SK-N-SH treated with all-trans-retinoic acid at 6 μM for 48 hours (cell line): Measurements from ENCODE around the gene IFNGR1.

ENCODE experiments used
- ARNTL ChIP-seq: fragments of 450-650 bp; formaldehyde crosslinking; IDR thresholded peaks from 2 replicates; pipeline ENCODE4 v1.5.0; 2020; ENCODE audit warnings: low read depth, mild to moderate bottlenecking, moderate library complexity, borderline replicate concordance
- BACH2 ChIP-seq: fragments of 250-450 bp; sonication (Bioruptor Pico); IDR thresholded peaks from 2 replicates; pipeline ENCODE4 v1.9.0; 2021; ENCODE audit warnings: mild to moderate bottlenecking, borderline replicate concordance
- CSRNP3 ChIP-seq: fragments of 250-450 bp; sonication (Bioruptor Pico); IDR thresholded peaks from 2 replicates; pipeline ENCODE4 v1.5.1; 2021; ENCODE audit warnings: mild to moderate bottlenecking, moderate library complexity
- PATZ1 ChIP-seq: fragments of 250-450 bp; sonication (Bioruptor Pico); IDR thresholded peaks from 2 replicates; pipeline ENCODE4 v1.8.0; 2020; ENCODE audit warnings: mild to moderate bottlenecking, moderate library complexity, borderline replicate concordance
- SNAI2 ChIP-seq: fragments of 250-450 bp; sonication (Bioruptor Pico); IDR thresholded peaks from 2 replicates; pipeline ENCODE4 v1.5.0; 2020; ENCODE audit warnings: mild to moderate bottlenecking, moderate library complexity
- TOX ChIP-seq: fragments of 250-450 bp; sonication (Bioruptor Pico); IDR thresholded peaks from 2 replicates; pipeline ENCODE4 v1.8.0; 2021; ENCODE audit warnings: mild to moderate bottlenecking, moderate library complexity, borderline replicate concordance
- ZFP3 ChIP-seq: fragments of 250-450 bp; sonication (Bioruptor Pico); IDR thresholded peaks from 2 replicates; pipeline ENCODE4 v1.5.0; 2020; ENCODE audit warnings: mild to moderate bottlenecking, moderate library complexity
- ZNF70 ChIP-seq: fragments of 450-650 bp; formaldehyde crosslinking; IDR thresholded peaks from 2 replicates; pipeline ENCODE4 v1.5.0; 2020; ENCODE audit warnings: mild to moderate bottlenecking, moderate library complexity

- no peak for TF ChIP-seq BACH2 (CRISPR knock-in tag)
- no peak for TF ChIP-seq SNAI2 (CRISPR knock-in tag)
- no peak for TF ChIP-seq ARNTL (CRISPR knock-in tag)
- no peak for TF ChIP-seq TOX
- no peak for TF ChIP-seq PATZ1
- TF ChIP-seq CSRNP3 (CRISPR knock-in tag) = no peak
- TF ChIP-seq ZFP3 = no peak
- no peak for TF ChIP-seq ZNF70
These were observed 18.2 kb downstream of the IFNGR1 start for GRCh38 chr6:137201006-137201405.
